Hematopoietic multipotent progenitor cell treated with erythropoietin and hydrocortisone succinate and interleukin-3 and kit ligand, for 6 days (in vitro differentiated cells): ENCODE data around the gene MXD4.
A peak's percentile ranks its signal among the peaks of the same experiment; 100 is the strongest.
"Not testable (repeated sequence)": the region's sequence is repeated elsewhere in the genome, so short reads cannot be mapped to it uniquely, and the experiment has no call there.

ENCODE experiments used
- DNase-seq: peaks from one replicate; pipeline ENCODE4 v3.0.0-alpha.2; 2015

MXD4 gene

GRCh38 chr4:2249526-2250356 lies 12.2 kb downstream of the MXD4 start:
- no peak for DNase-seq

GRCh38 chr4:2248821-2249261 lies 13.1 kb downstream of the MXD4 start:
- no peak for DNase-seq

- DNase-seq: no peak
Observed at GRCh38 chr4:2248044-2248780, 13.7 kb downstream of the MXD4 start.

GRCh38 chr4:2247128-2248043 lies 14.5 kb downstream of the MXD4 start:
- no peak for DNase-seq

GRCh38 chr4:2246384-2247127 lies 15.4 kb downstream of the MXD4 start:
- no peak for DNase-seq

- no peak for DNase-seq
Observed at GRCh38 chr4:2245787-2246275, 16.1 kb downstream of the MXD4 start.

GRCh38 chr4:2245057-2245786 lies 16.7 kb downstream of the MXD4 start:
- no peak for DNase-seq

- peak; percentile 65 for DNase-seq
Observed at GRCh38 chr4:2243681-2244380, 18.1 kb downstream of the MXD4 start.

- peak; percentile 98 for DNase-seq
Observed at GRCh38 chr4:2241410-2242353, 20.2 kb downstream of the MXD4 start, which contains the start of the genes HAUS3 and POLN. Gene HAUS3, minus strand, starts transcription at chr4:2242121. Its CDS starts 1,175 bp downstream, at chr4:2240946. Gene POLN, minus strand, starts transcription at chr4:2242121. Its CDS starts 12,890 bp downstream, at chr4:2229231.

- peak; percentile 58 for DNase-seq
Observed at GRCh38 chr4:2241003-2241402, 20.9 kb downstream of the MXD4 start.

GRCh38 chr4:2236944-2237666 lies 24.8 kb downstream of the MXD4 start:
- peak; percentile 50 for DNase-seq

GRCh38 chr4:2231082-2231481 lies 30.8 kb downstream of the MXD4 start:
- no peak for DNase-seq

- DNase-seq: no peak
Observed at GRCh38 chr4:2226261-2226660, 35.6 kb downstream of the MXD4 start.

- no peak for DNase-seq
Observed at GRCh38 chr4:2222838-2223237, 39.1 kb downstream of the MXD4 start.

GRCh38 chr4:2221378-2221777 lies 40.5 kb downstream of the MXD4 start:
- not testable (repeated sequence) for DNase-seq

GRCh38 chr4:2220016-2220630 lies 41.8 kb downstream of the MXD4 start:
- peak; percentile 88 for DNase-seq

GRCh38 chr4:2219233-2219760 lies 42.6 kb downstream of the MXD4 start:
- DNase-seq: no peak

- DNase-seq: no peak
Observed at GRCh38 chr4:2218436-2218835, 43.5 kb downstream of the MXD4 start.
